ENCODE data around the gene PFKFB3. TPM values are rescaled to one million over a fixed set of nuclear protein-coding genes. Genes with fewer than 3 reads are reported as not detected.

Gene PFKFB3
- polyA plus RNA-seq, 1 donor: 29.0 TPM

DNA sequence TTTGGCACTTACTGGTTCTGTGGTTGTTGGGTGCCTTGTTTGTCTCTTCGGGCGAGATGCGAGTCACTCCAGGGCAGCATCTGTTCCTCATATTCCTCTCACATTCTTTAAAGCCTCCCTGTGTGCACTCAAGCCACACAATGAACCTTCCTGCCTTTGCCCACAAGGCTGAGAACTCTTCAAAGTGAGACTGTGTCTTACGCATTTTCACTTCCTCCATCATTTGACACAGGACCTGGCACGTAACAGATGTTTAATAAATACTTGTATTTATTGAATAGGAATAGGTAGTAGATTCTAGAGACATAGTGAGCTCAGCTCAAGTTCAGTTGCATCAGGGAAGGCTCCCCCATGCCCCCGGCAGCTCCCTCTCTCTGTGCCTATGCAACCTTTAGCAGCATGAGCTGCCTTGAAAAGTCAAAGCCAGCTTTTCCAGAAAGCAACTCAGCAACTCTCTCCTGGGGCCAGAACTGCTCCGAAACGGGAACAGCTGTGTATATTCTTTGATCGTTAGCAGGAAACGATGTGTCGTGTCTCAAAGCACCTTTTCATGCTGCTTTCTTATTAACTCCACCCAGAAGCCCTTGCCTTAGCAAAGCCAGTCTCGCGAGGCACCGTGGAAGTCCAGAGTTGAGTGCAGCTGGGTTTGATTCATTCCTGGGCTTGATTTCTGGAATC is 97.5 kb downstream of the PFKFB3 start:
- DNase-seq: no peak

DNA sequence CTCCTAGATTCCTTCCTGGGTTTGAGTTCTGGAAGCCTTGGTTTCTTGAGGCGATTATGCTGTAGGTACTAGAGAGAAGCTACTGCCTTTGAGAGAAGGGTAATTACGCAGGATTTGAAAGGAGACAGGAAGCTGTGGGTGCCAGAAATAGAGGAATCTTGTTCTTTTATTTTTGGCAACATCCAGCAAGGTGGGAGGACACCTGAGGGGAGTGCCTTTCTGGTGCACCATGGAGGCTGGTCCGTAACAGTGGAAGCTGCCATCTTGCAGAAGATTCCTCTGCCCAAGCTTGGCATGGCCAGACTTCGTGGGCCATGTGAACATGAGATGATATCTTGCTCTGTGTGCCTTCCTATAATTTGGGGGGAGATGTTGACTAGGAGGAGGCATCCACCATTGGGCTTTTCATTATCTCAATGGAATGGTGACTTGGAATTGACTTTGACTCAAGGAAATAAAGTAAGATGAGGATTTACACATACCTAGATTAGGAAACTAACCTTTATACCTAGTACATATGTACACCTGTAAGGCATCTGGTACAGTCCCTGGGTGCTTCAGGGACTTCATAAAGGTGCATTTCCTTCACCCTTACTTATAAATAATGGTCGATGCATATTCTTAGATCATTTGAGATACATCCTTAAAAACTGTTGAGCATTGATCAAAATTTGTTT is 98.2 kb downstream of the PFKFB3 start:
- DNase-seq: no peak

DNA sequence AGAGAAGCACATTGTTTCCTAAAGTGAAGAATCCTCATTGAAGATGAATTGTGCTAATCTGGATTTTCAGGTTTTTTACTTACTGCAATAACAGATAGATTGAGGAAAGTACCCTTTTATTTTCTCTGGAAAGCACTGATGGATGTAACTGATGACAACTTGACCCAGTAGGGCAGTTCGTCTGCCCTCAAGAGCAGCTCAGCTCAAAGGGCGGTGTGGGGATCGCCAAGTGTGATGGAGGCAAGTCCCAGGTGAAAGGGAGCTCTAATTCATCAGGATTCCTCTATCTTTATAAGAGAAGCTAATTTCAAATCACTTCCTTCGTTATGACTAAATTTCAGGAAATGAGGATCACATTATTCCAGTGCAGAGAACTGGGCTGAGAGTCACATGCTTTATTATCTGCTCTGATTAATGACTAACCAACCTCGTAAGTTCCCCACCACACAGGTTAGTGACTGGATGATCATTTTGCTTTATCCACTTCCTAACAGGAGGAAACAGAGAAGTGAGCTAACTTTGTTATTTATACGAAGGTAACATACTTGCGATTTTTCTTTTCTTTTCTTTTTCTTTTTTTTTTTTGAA is 98.8 kb downstream of the PFKFB3 start:
- DNase-seq: no peak

Other genes starting within 250 kb of the PFKFB3 start
- gene IL15RA, start 225.4 kb upstream of the PFKFB3 start, polyA plus RNA-seq (ENCODE audit: insufficient read length): 1.8 TPM
- gene IL2RA, start 140.6 kb upstream of the PFKFB3 start, polyA plus RNA-seq (ENCODE audit: insufficient read length): 0.05 TPM
- gene RBM17, start 113.9 kb upstream of the PFKFB3 start, polyA plus RNA-seq (ENCODE audit: insufficient read length): 226 TPM